Measurements from ENCODE around the gene SLC35A4.

GRCh38 chr5:140558542-140558941 is 6.1 kb upstream of the SLC35A4 start:
- TF ChIP-seq EZH2 (IDR thresholded peaks at IDR 0.05; ENCODE audit: insufficient read depth, poor library complexity, severe bottlenecking), result no peak
- no peak for TF ChIP-seq EZH2phosphoT487 (IDR thresholded peaks at IDR 0.05; ENCODE audit: insufficient read depth, low read depth)

Measured in GM23248 (cell line).